Measurements from ENCODE around the gene PPME1.
A peak's percentile ranks its signal among the peaks of the same experiment; 100 is the strongest.

PPME1 gene

DNA sequence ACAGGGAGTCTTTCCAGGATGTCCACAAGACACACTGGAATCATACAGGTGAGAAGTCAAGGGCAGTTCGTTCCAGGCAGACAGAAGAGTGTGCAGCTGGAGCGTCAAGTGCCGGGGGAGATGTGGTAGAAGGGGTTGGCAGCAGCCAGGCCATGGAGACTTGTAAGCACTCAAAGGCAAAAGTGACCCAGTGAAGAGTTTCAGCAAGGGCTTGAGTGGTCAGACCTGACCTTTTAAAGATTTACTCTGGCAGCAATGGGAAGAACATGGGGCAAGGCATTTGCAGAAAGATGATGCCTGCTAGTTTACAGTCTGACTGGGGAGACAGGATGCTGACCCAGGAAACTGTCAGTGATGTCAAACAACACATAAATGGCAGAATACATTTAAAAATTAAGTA lies 111.3 kb downstream of the PPME1 start:
- TF ChIP-seq, protein P1, sequence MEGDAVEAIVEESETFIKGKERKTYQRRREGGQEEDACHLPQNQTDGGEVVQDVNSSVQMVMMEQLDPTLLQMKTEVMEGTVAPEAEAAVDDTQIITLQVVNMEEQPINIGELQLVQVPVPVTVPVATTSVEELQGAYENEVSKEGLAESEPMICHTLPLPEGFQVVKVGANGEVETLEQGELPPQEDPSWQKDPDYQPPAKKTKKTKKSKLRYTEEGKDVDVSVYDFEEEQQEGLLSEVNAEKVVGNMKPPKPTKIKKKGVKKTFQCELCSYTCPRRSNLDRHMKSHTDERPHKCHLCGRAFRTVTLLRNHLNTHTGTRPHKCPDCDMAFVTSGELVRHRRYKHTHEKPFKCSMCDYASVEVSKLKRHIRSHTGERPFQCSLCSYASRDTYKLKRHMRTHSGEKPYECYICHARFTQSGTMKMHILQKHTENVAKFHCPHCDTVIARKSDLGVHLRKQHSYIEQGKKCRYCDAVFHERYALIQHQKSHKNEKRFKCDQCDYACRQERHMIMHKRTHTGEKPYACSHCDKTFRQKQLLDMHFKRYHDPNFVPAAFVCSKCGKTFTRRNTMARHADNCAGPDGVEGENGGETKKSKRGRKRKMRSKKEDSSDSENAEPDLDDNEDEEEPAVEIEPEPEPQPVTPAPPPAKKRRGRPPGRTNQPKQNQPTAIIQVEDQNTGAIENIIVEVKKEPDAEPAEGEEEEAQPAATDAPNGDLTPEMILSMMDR (IDR thresholded peaks at IDR 0.05; ENCODE audit: low read length, missing control alignments) = no peak
- no peak for DNase-seq (ENCODE audit: low read depth)
- H3K4me3 ChIP-seq (replicated peaks; ENCODE audit: low read depth, low read length) = no peak overlapping the region

DNA sequence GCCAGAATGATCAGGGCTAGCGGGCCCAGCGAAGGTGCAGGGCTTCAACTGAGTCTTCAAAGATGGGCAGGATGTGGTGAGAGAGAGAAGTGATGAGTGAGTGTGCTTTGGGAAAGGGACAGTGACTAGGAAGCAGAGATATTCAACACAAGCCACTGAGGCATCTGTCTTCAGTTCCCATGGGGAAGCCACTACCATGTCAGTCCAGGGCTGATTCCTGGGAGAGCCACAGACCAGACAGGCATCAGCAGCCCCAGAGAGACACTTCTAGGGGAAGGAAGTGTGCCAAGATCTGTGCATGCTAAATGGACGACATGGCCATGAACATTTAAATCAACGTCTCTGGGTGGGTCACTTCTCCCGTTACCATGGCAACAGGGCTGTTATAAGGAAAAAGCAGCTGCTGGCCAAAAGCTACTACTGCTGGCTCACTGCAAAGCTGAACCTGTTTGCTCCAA lies 111.9 kb downstream of the PPME1 start:
- peak; percentile 35 for DNase-seq (ENCODE audit: low read depth)
- H3K4me3 ChIP-seq (replicated peaks; ENCODE audit: low read depth, low read length) = no peak overlapping the region
- TF ChIP-seq, protein P1 (IDR thresholded peaks at IDR 0.05; ENCODE audit: low read length, missing control alignments) = no peak

DNA sequence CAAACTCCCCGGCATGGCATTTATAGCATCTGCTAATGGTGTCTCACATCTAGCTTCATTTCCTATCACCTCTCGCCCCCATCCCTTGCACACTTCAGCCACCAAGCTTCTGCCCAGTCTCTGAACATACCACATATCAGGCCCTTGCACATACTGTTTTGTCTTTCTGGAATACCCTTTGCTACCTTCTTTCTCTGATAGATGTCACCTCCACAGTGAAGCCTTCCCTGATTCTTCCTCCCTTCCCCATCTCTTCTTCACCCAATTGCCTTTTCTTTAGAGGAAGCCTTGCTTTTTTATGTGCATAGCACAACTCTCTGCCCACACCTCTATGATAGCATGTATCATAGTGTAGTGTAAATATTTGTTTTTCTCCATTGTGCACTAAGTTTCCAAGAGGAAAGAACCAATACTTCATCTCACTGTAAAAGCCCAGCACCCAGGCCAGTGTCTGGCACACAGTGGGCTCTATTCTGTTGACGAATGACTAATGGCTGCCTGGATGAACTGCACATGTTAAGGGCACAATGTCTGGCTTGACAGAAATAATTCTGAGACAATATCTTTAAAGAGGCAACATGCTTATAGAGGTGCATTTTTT lies 112.6 kb downstream of the PPME1 start:
- H3K4me3 ChIP-seq (replicated peaks; ENCODE audit: low read depth, low read length) = no peak overlapping the region
- DNase-seq (ENCODE audit: low read depth) = no peak
- TF ChIP-seq, protein P1 (IDR thresholded peaks at IDR 0.05; ENCODE audit: low read length, missing control alignments) = no peak

DNA sequence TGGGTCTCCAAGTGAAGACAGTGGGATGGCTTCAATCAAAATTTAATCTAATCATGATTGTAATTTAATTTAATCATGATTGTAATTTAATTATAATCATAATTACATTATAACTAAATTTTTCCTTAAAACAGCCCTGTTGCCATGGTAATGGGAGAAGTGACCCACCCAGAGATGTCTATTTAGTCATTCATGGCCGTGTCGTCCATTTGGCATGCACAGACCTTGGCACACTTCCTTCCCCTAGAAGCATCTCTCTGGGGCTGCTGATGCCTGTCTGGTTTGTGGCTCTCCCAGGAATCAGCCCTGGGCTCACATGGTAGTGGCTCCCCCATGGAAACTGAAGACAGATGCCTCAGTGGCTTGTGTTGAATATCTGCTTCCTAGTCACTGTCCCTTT lies 113.4 kb downstream of the PPME1 start:
- TF ChIP-seq, protein P1 (IDR thresholded peaks at IDR 0.05; ENCODE audit: low read length, missing control alignments) = no peak
- DNase-seq (ENCODE audit: low read depth) = no peak

DNA sequence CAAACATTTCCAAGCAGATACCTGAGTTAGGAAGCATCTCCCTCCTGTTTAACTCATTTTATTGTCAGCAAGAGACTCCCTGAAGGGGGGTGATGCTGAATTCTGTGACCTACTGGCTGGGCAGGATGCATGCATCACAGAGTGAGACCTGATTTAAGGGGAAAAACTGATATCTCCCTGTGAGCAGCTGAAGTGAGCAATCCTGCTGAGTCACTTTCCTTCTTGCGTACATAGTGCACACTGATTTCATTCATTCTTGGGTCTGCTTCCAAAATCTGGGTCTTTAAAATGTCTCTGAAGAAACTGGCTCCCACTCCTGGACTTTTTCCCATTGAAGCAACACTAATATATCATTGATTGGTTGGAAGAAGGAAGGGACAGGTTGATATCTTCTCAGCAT lies 117.1 kb downstream of the PPME1 start:
- TF ChIP-seq, protein P1 (IDR thresholded peaks at IDR 0.05; ENCODE audit: low read length, missing control alignments) = no peak

More for the DNA sequence above, 113.4 kb downstream of the PPME1 start:
- H3K4me3 ChIP-seq (replicated peaks; ENCODE audit: low read depth, low read length) = no peak overlapping the region

DNA sequence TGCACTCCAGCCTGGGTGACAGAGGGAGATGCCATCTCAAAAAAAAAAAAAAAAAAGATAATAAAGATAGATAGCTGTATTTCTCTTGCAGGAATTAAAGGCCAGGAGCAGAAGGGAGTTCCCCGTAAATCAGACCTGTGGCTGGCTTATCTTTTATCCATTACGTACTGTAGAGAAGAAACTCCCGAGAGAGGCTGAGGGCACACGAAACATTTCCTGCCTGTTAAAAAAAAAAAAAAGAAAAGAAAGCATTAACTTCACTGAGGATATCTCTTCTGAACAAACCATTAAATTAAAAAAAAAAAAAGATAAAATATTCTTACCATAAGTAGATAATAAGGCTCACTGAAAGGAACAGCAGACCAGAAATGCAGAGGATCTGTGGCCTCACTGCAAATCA lies 117.8 kb downstream of the PPME1 start:
- TF ChIP-seq, protein P1 (IDR thresholded peaks at IDR 0.05; ENCODE audit: low read length, missing control alignments) = no peak
- DNase-seq (ENCODE audit: low read depth) = peak; percentile 73
- H3K4me3 ChIP-seq (replicated peaks; ENCODE audit: low read depth, low read length) = no peak overlapping the region

More for the DNA sequence above, 117.1 kb downstream of the PPME1 start:
- peak; percentile 98 for DNase-seq (ENCODE audit: low read depth)
- H3K4me3 ChIP-seq (replicated peaks; ENCODE audit: low read depth, low read length) = no peak overlapping the region

DNA sequence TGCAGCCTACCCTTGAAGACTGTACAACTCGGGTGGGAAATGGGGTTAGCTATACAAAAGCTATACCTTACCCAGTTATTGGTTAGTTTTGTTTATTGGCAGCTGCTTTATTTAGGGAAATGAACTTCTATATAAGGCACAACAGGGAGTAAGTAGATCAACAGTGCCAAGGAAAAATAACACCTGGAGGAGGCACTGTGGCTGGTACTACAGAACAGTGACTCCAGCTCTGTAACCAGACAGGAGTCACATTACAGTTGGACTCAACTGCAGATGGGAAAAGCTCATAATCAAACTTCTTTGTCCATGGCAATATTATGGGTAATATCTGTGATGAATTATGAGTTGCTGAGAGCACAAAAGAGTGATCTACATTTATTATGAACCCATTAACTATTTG lies 126.4 kb downstream of the PPME1 start:
- TF ChIP-seq, protein P1 (IDR thresholded peaks at IDR 0.05; ENCODE audit: low read length, missing control alignments) = no peak
- DNase-seq (ENCODE audit: low read depth) = no peak
- H3K4me3 ChIP-seq (replicated peaks; ENCODE audit: low read depth, low read length) = no peak overlapping the region
